Esophagus muscularis mucosa (tissue), 4 donors: ENCODE measurements around the gene CYP4F12. TPM values are rescaled to one million over a fixed set of nuclear protein-coding genes. Genes with fewer than 3 reads are reported as not detected.
"Not testable (repeated sequence)": the region's sequence is repeated elsewhere in the genome, so short reads cannot be mapped to it uniquely, and the experiment has no call there.

Experiments used
- DNase-seq: peaks from one replicate; pipeline ENCODE4 v3.0.0-alpha.2; 2017; ENCODE audit errors: extremely low spot score
- H3K27ac ChIP-seq, 4 donors: fragments of 200-600 bp; sonication (generic); replicated peaks in 1 of 4; 1 replicate in 3 of 4; 2 replicates in 1 of 4; pipeline ENCODE4 v1.5.1; 2016 to 2019; ENCODE audit warnings: mild to moderate bottlenecking in 1 of 4
- H3K27me3 ChIP-seq, 4 donors: fragments of 200-600 bp; sonication (generic); one replicate each; pipeline versions ENCODE4 v1.5.1 to v1.6.0; 2016 to 2019
- H3K36me3 ChIP-seq, 4 donors: fragments of 200-600 bp; sonication (generic); one replicate each; pipeline ENCODE4 v1.5.1; 2016 to 2019
- H3K4me1 ChIP-seq, 4 donors: fragments of 200-600 bp; sonication (generic); one replicate each; pipeline ENCODE4 v1.5.1; 2016 to 2019
- H3K4me3 ChIP-seq, 4 donors: fragments of 200-600 bp; sonication (generic); 1 replicate in 2 of 4; 2 replicates in 2 of 4; pipeline ENCODE4 v1.5.1; 2016 to 2019; ENCODE audit warnings: mild to moderate bottlenecking in 4 of 4, moderate library complexity in 1 of 4
- H3K9me3 ChIP-seq, 4 donors: fragments of 200-600 bp; sonication (generic); 1 replicate in 3 of 4; 2 replicates in 1 of 4; pipeline ENCODE4 v1.5.1; 2016 to 2019
- EP300 ChIP-seq: sonication (generic); formaldehyde crosslinking; IDR thresholded peaks from one replicate; pipeline ENCODE4 v1.6.1; 2017; ENCODE audit warnings: antibody characterized with exemption
- POLR2A ChIP-seq: fragments of 450-650 bp; IDR thresholded peaks from one replicate; pipeline ENCODE4 v1.6.1; 2017; ENCODE audit warnings: antibody characterized with exemption, moderate library complexity, mild to moderate bottlenecking, low read depth
- POLR2AphosphoS5 ChIP-seq, 2 donors: sonication (generic); formaldehyde crosslinking; IDR thresholded peaks; one replicate each; pipeline ENCODE4 v1.6.1; 2017; ENCODE audit warnings: antibody characterized with exemption in 2 of 2
- WGBS: methylation state at CpG from one replicate; pipeline ENCODE4 v1.1.5; 2018; 5-methylcytosine and 5-hydroxymethylcytosine counted together
- intact Hi-C: fragments of 100-400 bp; cut with DNase I; formaldehyde crosslinking; loops from one replicate; pipeline ENCODE4 v1.15.1; 2023
- total RNA-seq, 4 donors: library from RNA; depleted of rRNA; stranded (reverse); fragments of >200 nt; gene quantifications; one replicate each; pipeline versions ENCODE4 v1.1.0 to v1.2.1, GENCODE V29; 2016
- TF ChIP-seq, protein P1 (sequence below), 3 experiments: fragments of 200-600 bp in 2 of 3; fragments of 450-650 bp in 1 of 3; sonication (generic) in 2 of 3; IDR thresholded peaks; one replicate each; pipeline ENCODE4 v1.5.1; 2017 to 2019; ENCODE audit warnings: antibody characterized with exemption in 3 of 3, mild to moderate bottlenecking in 2 of 3, moderate library complexity in 1 of 3

Gene CYP4F12
- total RNA-seq, 4 donors from 2014 or later, result 3.5 to 4.2 (median 3.7) TPM

GRCh38 chr19:15642807-15643206 is 30.1 kb upstream of the CYP4F12 start:
- Histone ChIP-seq H3K27ac (no peak overlapping the region), H3K4me1 (peaks cover 0 to 10% (median 2%) of the 10 kb centered on the region in 4 donors), H3K9me3 (no peaks in the 10 kb centered on the region), H3K36me3 (no peaks in the 10 kb centered on the region), H3K27me3 (peaks cover 0 to 5% (median 0%) of the 10 kb centered on the region in 4 donors), H3K4me3 (no peak overlapping the region)
- TF ChIP-seq, protein P1, sequence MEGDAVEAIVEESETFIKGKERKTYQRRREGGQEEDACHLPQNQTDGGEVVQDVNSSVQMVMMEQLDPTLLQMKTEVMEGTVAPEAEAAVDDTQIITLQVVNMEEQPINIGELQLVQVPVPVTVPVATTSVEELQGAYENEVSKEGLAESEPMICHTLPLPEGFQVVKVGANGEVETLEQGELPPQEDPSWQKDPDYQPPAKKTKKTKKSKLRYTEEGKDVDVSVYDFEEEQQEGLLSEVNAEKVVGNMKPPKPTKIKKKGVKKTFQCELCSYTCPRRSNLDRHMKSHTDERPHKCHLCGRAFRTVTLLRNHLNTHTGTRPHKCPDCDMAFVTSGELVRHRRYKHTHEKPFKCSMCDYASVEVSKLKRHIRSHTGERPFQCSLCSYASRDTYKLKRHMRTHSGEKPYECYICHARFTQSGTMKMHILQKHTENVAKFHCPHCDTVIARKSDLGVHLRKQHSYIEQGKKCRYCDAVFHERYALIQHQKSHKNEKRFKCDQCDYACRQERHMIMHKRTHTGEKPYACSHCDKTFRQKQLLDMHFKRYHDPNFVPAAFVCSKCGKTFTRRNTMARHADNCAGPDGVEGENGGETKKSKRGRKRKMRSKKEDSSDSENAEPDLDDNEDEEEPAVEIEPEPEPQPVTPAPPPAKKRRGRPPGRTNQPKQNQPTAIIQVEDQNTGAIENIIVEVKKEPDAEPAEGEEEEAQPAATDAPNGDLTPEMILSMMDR (IDR thresholded peaks at IDR 0.05), result no peak
- TF ChIP-seq POLR2A (no peak), EP300 (no peak), POLR2AphosphoS5 (IDR thresholded peaks at IDR 0.05) (no peak)
- no peak for DNase-seq
- intact Hi-C loops, result no loop called here

- no peak overlapping the region for H3K27ac ChIP-seq
- peaks cover 0 to 10% (median 2%) of the 10 kb centered on the region in 4 donors for H3K4me1 ChIP-seq
- intact Hi-C loops, result no loop called here
- no peaks in the 10 kb centered on the region for H3K36me3 ChIP-seq
- TF ChIP-seq EP300 (no peak), POLR2A (no peak), POLR2AphosphoS5 (IDR thresholded peaks at IDR 0.05) (no peak)
- TF ChIP-seq, protein P1 (IDR thresholded peaks at IDR 0.05), result no peak
- no peak overlapping the region for H3K4me3 ChIP-seq
- WGBS, result 74% methylated on average over 3 of the region's 3 CpGs
- peaks cover 0 to 5% (median 0%) of the 10 kb centered on the region in 4 donors for H3K27me3 ChIP-seq
- peak; percentile 47 for DNase-seq
- H3K9me3 ChIP-seq, result no peaks in the 10 kb centered on the region
Measured at GRCh38 chr19:15643387-15643786, 29.5 kb upstream of the CYP4F12 start.

- H3K4me3 ChIP-seq, result no peak overlapping the region
- H3K27ac ChIP-seq, result no peak overlapping the region
- peaks cover 0 to 5% (median 0%) of the 10 kb centered on the region in 4 donors for H3K27me3 ChIP-seq
- no peaks in the 10 kb centered on the region for H3K36me3 ChIP-seq
- peaks cover 0 to 10% (median 2%) of the 10 kb centered on the region in 4 donors for H3K4me1 ChIP-seq
- no peaks in the 10 kb centered on the region for H3K9me3 ChIP-seq
- peak; percentile 75 for DNase-seq
- no peak for TF ChIP-seq EP300
- WGBS, result 79% methylated on average over 3 of the region's 3 CpGs
- intact Hi-C loops, result no loop called here
Measured at GRCh38 chr19:15644066-15644741, 28.7 kb upstream of the CYP4F12 start.

DNA sequence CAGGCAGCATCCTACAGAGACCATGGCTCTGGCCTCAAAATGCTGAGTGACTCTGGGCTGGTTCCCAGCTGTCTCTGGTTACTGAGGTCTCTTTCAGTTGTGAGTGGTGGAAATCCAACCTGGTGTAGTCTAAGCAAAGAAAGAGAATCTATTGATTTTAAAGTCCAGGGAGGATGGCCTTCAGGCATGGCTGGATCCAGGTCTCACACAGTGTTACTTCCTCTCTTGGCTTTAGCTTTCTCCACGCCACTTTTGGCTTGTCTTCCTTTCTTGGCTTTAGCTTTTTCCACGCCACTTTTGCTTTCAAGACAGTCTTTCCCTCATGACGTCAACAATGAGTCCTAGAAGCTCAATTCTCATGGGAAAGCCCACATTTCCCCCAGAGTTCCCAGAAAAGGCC is 28.1 kb upstream of the CYP4F12 start:
- H3K4me3 ChIP-seq, result no peak overlapping the region
- DNase-seq, result peak; percentile 39
- H3K27me3 ChIP-seq, result peaks cover 0 to 5% (median 0%) of the 10 kb centered on the region in 4 donors
- H3K36me3 ChIP-seq, result no peaks in the 10 kb centered on the region
- H3K4me1 ChIP-seq, result peaks cover 0 to 10% (median 2%) of the 10 kb centered on the region in 4 donors
- H3K9me3 ChIP-seq, result no peaks in the 10 kb centered on the region
- intact Hi-C loops, result no loop called here
- 82% methylated on average over 3 of the region's 3 CpGs for WGBS
- H3K27ac ChIP-seq, result no peak overlapping the region
- TF ChIP-seq, protein P1 (IDR thresholded peaks at IDR 0.05), result no peak
- TF ChIP-seq EP300, result no peak
- TF ChIP-seq POLR2A, result no peak
- TF ChIP-seq POLR2AphosphoS5 (IDR thresholded peaks at IDR 0.05), result no peak

DNA sequence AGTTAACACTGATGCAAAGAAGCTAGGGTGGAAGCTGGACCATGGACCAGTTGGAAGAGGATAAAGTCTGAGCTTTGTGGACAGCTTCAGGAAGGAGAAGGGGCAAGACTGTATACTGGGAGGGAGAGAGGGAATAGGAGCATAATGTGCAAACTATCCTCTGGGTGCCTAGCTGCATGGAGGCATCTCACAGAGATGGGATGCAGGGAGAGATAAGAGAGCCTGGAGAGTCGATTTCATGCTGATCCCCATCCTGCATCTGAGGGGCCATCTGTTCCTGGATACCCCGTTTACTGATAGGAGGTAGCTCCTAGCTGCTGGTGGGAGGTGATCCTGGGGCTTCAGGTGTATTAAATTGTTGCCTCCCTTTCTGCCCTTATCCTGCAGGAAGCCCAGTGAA is 23.4 kb upstream of the CYP4F12 start:
- H3K27ac ChIP-seq, result no peak overlapping the region
- H3K27me3 ChIP-seq, result peaks cover 0 to 31% (median 0%) of the 10 kb centered on the region in 4 donors
- no peak overlapping the region for H3K4me3 ChIP-seq
- H3K36me3 ChIP-seq, result no peaks in the 10 kb centered on the region
- no peaks in the 10 kb centered on the region for H3K4me1 ChIP-seq
- TF ChIP-seq, protein P1 (IDR thresholded peaks at IDR 0.05), result no peak
- TF ChIP-seq EP300 (no peak), POLR2AphosphoS5 (IDR thresholded peaks at IDR 0.05) (no peak), POLR2A (no peak)
- no peaks in the 10 kb centered on the region for H3K9me3 ChIP-seq
- peak; percentile 55 for DNase-seq
- WGBS, result 90% methylated on average over 2 of the region's 2 CpGs
- intact Hi-C loops, result no loop called here

GRCh38 chr19:15650123-15650522 is 22.8 kb upstream of the CYP4F12 start:
- intact Hi-C loops, H3K9me3 ChIP-seq, H3K4me1 ChIP-seq, H3K27ac ChIP-seq, H3K4me3 ChIP-seq, H3K36me3 ChIP-seq: not testable (repeated sequence)
- DNase-seq, result peak; percentile 68
- peaks cover 0 to 37% (median 0%) of the 10 kb centered on the region in 4 donors for H3K27me3 ChIP-seq
